K562 (cell line): Measurements from ENCODE around the gene IRF2. TPM values are rescaled to one million over a fixed set of nuclear protein-coding genes. Genes with fewer than 3 reads are reported as not detected.

Experiments
- ATAC-seq: fragments of 200-7000 bp; cut with Tn5 transposase; 3 replicates; pipeline ENCODE4 v1.9.1; 2020; ENCODE audit warnings: moderate library complexity
- BruUV-seq: library from RNA; stranded (reverse); fragments of 400-500 nt; replicated peaks from 2 replicates; lab custom pipeline; 2021; lab: Mats Ljungman, UMichigan
- CTCF ChIA-PET: fragments of 300-600 bp; formaldehyde crosslinking; extraction: SDS; loops from one replicate; lab custom pipeline; 2021; ENCODE audit warnings: low intra/inter-chr PET ratio; lab: Yijun Ruan, JAX
- POLR2A ChIA-PET: fragments of 300-600, 350-650 bp; sonication (Branson Sonifier 250); formaldehyde crosslinking; extraction: SDS; loops from one replicate; lab custom pipeline; 2021; ENCODE audit warnings: antibody characterized with exemption, inconsistent platforms; lab: Yijun Ruan, JAX
- DNase-seq, 4 experiments: peaks; one replicate each; pipeline versions ENCODE4 v3.0.0 to v3.0.0-alpha.2; 2011 to 2018; ENCODE audit warnings: low spot score in 3 of 4, mixed read lengths in 3 of 4; ENCODE audit errors: extremely low read depth in 1 of 4
- FAIRE-seq: peaks from 2 replicates; lab custom pipeline; 2011; peaks lifted over from hg19 to GRCh38; lab: Jason Lieb, UNC
- H2AFZ ChIP-seq: 2 replicates; pipeline ENCODE4 v1.6.0; 2011; ENCODE audit warnings: low read depth, low read length, control low read depth, inconsistent platforms
- H3K27ac ChIP-seq: fragments of 200-600 bp; 3 replicates; pipeline ENCODE4 v1.8.0; 2011; ENCODE audit warnings: low read depth, mild to moderate bottlenecking, control low read depth, inconsistent platforms, low read length, moderate library complexity, mixed read lengths; ENCODE audit errors: extremely low read depth
- H3K27me3 ChIP-seq, 2 experiments: fragments of 300-600 bp in 1 of 2; 2 replicates in 1 of 2; 3 replicates in 1 of 2; pipeline versions ENCODE4 v1.6.0 to v1.8.0; 2011; ENCODE audit warnings: inconsistent platforms in 2 of 2, low read length in 2 of 2, mild to moderate bottlenecking in 1 of 2, mixed read lengths in 1 of 2, moderate library complexity in 1 of 2; ENCODE audit not compliant: control insufficient read depth in 2 of 2, insufficient read depth in 2 of 2
- H3K36me3 ChIP-seq: fragments of 300-600 bp; 3 replicates; pipeline ENCODE4 v1.8.0; 2011; ENCODE audit warnings: mild to moderate bottlenecking, low read length, inconsistent platforms; ENCODE audit not compliant: control insufficient read depth, insufficient read depth
- H3K4me1 ChIP-seq, 2 experiments: fragments of 200-600 bp in 1 of 2; replicated peaks in 1 of 2; 2 replicates in 1 of 2; 3 replicates in 1 of 2; pipeline versions ENCODE4 v1.5.1 to v1.8.0; 2011; ENCODE audit warnings: inconsistent platforms in 2 of 2, low read length in 2 of 2, mild to moderate bottlenecking in 1 of 2, mixed read lengths in 1 of 2, moderate library complexity in 1 of 2; ENCODE audit not compliant: control insufficient read depth in 2 of 2, insufficient read depth in 2 of 2
- H3K4me2 ChIP-seq: 2 replicates; pipeline ENCODE4 v1.6.1; 2011; ENCODE audit warnings: low read length, control low read depth, inconsistent platforms, mixed read lengths; ENCODE audit not compliant: insufficient read depth
- H3K4me3 ChIP-seq: fragments of 200-600 bp; sonication (generic), shearing (Covaris generic); 2 replicates; pipeline ENCODE4 v1.5.1; 2016; ENCODE audit warnings: control low read depth, inconsistent platforms
- H3K79me2 ChIP-seq: fragments of 200-600 bp; 3 replicates; pipeline ENCODE4 v1.8.0; 2011; ENCODE audit warnings: low read length, inconsistent platforms; ENCODE audit not compliant: control insufficient read depth, insufficient read depth
- H3K9ac ChIP-seq, 2 experiments: 2 replicates each; pipeline versions ENCODE4 v1.6.0 to v1.6.1; 2011; ENCODE audit warnings: low read depth in 2 of 2, low read length in 2 of 2, control low read depth in 1 of 2, inconsistent platforms in 1 of 2, mild to moderate bottlenecking in 1 of 2, mixed read lengths in 1 of 2; ENCODE audit not compliant: insufficient read depth in 1 of 2
- H3K9me1 ChIP-seq: one replicate; pipeline ENCODE4 v1.6.0; 2011; ENCODE audit warnings: inconsistent platforms, mild to moderate bottlenecking, low read length, moderate library complexity; ENCODE audit not compliant: control insufficient read depth, insufficient read depth
- H3K9me3 ChIP-seq: replicated peaks from 2 replicates; pipeline ENCODE4 v1.5.1; 2011; ENCODE audit warnings: low read depth, low read length, inconsistent platforms; ENCODE audit not compliant: control insufficient read depth, insufficient read depth
- H4K20me1 ChIP-seq: replicated peaks from 2 replicates; pipeline ENCODE4 v1.6.1; 2011; ENCODE audit warnings: low read length, inconsistent platforms, mixed read lengths; ENCODE audit not compliant: control insufficient read depth, insufficient read depth
- EGR1 ChIP-seq: fragments of 450-650 bp; conservative IDR thresholded peaks from 2 replicates; pipeline ENCODE4 v1.6.1; 2017; ENCODE audit warnings: mild to moderate bottlenecking
- GATAD2B ChIP-seq: fragments of 450-650 bp; IDR thresholded peaks from 2 replicates; pipeline ENCODE4 v1.6.1; 2017; ENCODE audit warnings: mild to moderate bottlenecking, borderline replicate concordance
- HCFC1 ChIP-seq: IDR thresholded peaks from 2 replicates; pipeline ENCODE4 v1.6.1; 2012; ENCODE audit warnings: low read depth, low read length, improper control_type of control experiment
- MAZ ChIP-seq, 2 experiments: fragments of 450-650 bp in 1 of 2; sonication (generic) in 1 of 2; formaldehyde crosslinking; IDR thresholded peaks in 1 of 2; conservative IDR thresholded peaks in 1 of 2; 2 replicates each; pipeline versions ENCODE4 v1.4.0 to v1.5.0; 2020; ENCODE audit warnings: mild to moderate bottlenecking in 1 of 2, missing genetic modification reagents in 1 of 2
- PHF8 ChIP-seq: fragments of 200-600 bp; sonication (generic); IDR thresholded peaks from 2 replicates; pipeline ENCODE4 v1.6.1; 2012; ENCODE audit warnings: mixed run types, mild to moderate bottlenecking, inconsistent platforms, low read length, moderate library complexity, borderline replicate concordance
- POLR2G ChIP-seq: fragments of 200-400 bp; formaldehyde crosslinking; IDR thresholded peaks from 2 replicates; pipeline ENCODE4 v1.6.1; 2017; ENCODE audit warnings: low read depth, mild to moderate bottlenecking, antibody characterized with exemption, low read length, moderate library complexity
- RBM25 ChIP-seq: fragments of 200-400 bp; formaldehyde crosslinking; IDR thresholded peaks from 2 replicates; pipeline ENCODE4 v1.6.1; 2018; ENCODE audit warnings: low read length, low read depth, moderate library complexity; ENCODE audit not compliant: severe bottlenecking
- SPI1 ChIP-seq: IDR thresholded peaks from 2 replicates; pipeline ENCODE4 v1.6.1; 2011; ENCODE audit warnings: low read depth, low read length, control low read depth, borderline replicate concordance
- TFAP4 ChIP-seq: sonication (generic); formaldehyde crosslinking; IDR thresholded peaks from 2 replicates; pipeline ENCODE4 v1.8.0; 2022; ENCODE audit warnings: missing genetic modification reagents, mild to moderate bottlenecking, moderate library complexity, borderline replicate concordance
- UBTF ChIP-seq, 2 experiments: IDR thresholded peaks; 2 replicates each; pipeline ENCODE4 v1.6.1; 2012; ENCODE audit warnings: improper control_type of control experiment in 2 of 2, low read depth in 2 of 2, low read length in 2 of 2, borderline replicate concordance in 1 of 2
- ZNF592 ChIP-seq: fragments of 450-650 bp; IDR thresholded peaks from 2 replicates; pipeline ENCODE4 v1.6.1; 2017; ENCODE audit warnings: antibody characterized with exemption, mild to moderate bottlenecking
- WGBS: fragments of 100-300 bp; shearing (Covaris generic); methylation state at CpG from one replicate; pipeline ENCODE4 v1.1.6; 2016; ENCODE audit warnings: low coverage, mixed read lengths; ENCODE audit not compliant: insufficient coverage; ENCODE audit errors: missing lambda C conversion rate; 5-methylcytosine and 5-hydroxymethylcytosine counted together
- in situ Hi-C: fragments of 300-500 bp; cut with MboI; formaldehyde crosslinking; loops from 4 replicates; pipeline ENCODE4 v1.15.0; 2018; ENCODE audit warnings: inconsistent platforms, mixed read lengths
- intact Hi-C: fragments of 100-400 bp; cut with micrococcal nuclease; formaldehyde crosslinking; loops from 2 replicates; pipeline ENCODE4 v1.14.2; 2022
- polyA plus RNA-seq, 8 experiments: library from polyadenylated mRNA; depleted of rRNA in 4 of 8; stranded (reverse) in 5 of 8; unstranded in 3 of 8; fragments of >200 nt; fragmentation: Nextera tagmentation in 2 of 8; fragmentation: Illumina TruSeq in 1 of 8; extraction: Ambion mirVana in 2 of 8; extraction: Trizol in 1 of 8; gene quantifications; 2 replicates each; pipeline versions ENCODE4 v1.2.1 to v1.2.3, GENCODE V29; 2011 to 2014; ENCODE audit warnings: inconsistent platforms in 1 of 8, missing spikeins in 1 of 8
- total RNA-seq, 7 experiments: library from RNA; depleted of rRNA in 6 of 7; stranded (reverse); fragments of >200 nt in 6 of 7; fragmentation: Illumina TruSeq in 2 of 7; extraction: Trizol in 2 of 7; gene quantifications; 2 replicates each; pipeline versions ENCODE4 v1.2.1 to v1.2.3, GENCODE V29; 2011 to 2021; ENCODE audit warnings: low replicate concordance in 1 of 7

The IRF2 gene
- total and polyA plus RNA-seq, 9 of the 15 experiments (the other 6 are each of a cell fraction or from before 2014, with no cell fraction given): 7.1 to 17.1 (median 11.3) TPM

- Histone ChIP-seq H2AFZ (peak overlapping the region; percentile 89), H3K36me3 (peaks cover 9% of the 10 kb centered on the region; the same call in 1 of the 3 replicates), H3K27ac (peak overlapping the region; percentile 93), H3K9me3 (no peaks in the 10 kb centered on the region), H3K9me1 (no peaks in the 10 kb centered on the region), H3K4me3 (peak overlapping the region; percentile 92), H3K27me3 (no peaks in the 10 kb centered on the region), H3K9ac (peak overlapping the region; percentile 82 to 95), H3K79me2 (peaks cover 65% of the 10 kb centered on the region), H3K4me2 (peak overlapping the region; percentile 95), H3K4me1 (peaks cover 21% of the 10 kb centered on the region in 2 experiments), H4K20me1 (0 out of 2 replicates have a peak, but pooled peaks cover 3% of the 10 kb centered on the region)
- POLR2A ChIA-PET: no interaction called here
- WGBS: under 1% methylated on average over 48 of the region's 104 CpGs
- intact Hi-C loops (loop anchor here (2.0 to 5.0 kb wide), 2 partner anchors 208 to 224 kb away; no protein-coding TSS in a partner anchor), in situ Hi-C loops (no loop called here)
- no TSS peak for BruUV-seq
- ATAC-seq (peak; percentile 63), DNase-seq (peak; percentile 55 to 76 (median 72)), FAIRE-seq (no peak)
- CTCF ChIA-PET: no interaction called here
- TF ChIP-seq UBTF (IDR thresholded peaks at IDR 0.05; ENCODE audit: borderline replicate concordance in 1 of 2, low read depth in 2 of 2, low read length in 2 of 2) (peak; percentile 6 to 88; a peak in 2 of 4 replicates), GATAD2B (peak; percentile 74), MAZ (CRISPR knock-in tag; conservative IDR thresholded peaks at IDR 0.05 in 1 of 2, IDR thresholded peaks at IDR 0.05 in 1 of 2) (peak in 1 of 2 experiments; percentile 21; a peak in 2 of 4 replicates), EGR1 (peak; percentile 44), POLR2G (peak; percentile 79), TFAP4 (CRISPR knock-in tag) (peak; percentile 50; the same call in 1 of the 2 replicates), SPI1 (peak; percentile 39; the same call in 1 of the 2 replicates), PHF8 (peak; percentile 36; the same call in 1 of the 2 replicates), RBM25 (peak; percentile 72), HCFC1 (0 out of 2 replicates have a peak, but pooled peaks have one; percentile 0), ZNF592 (peak; percentile 24; the same call in 1 of the 2 replicates)
These were observed 1.5 kb downstream of the IRF2 start for GRCh38 chr4:184472614-184473498.
